Neural crest cell (in vitro differentiated cells): ENCODE measurements around the gene ACHE. TPM values are rescaled to one million over a fixed set of nuclear protein-coding genes. Genes with fewer than 3 reads are reported as not detected.

Source experiments
- DNase-seq: peaks from one replicate; pipeline ENCODE4 v3.0.0; 2021; ENCODE audit warnings: low read depth, mixed read lengths, low spot score
- H3K27ac Mint-ChIP-seq: one replicate; pipeline ENCODE4 v1.8.0; 2021; ENCODE audit warnings: mild to moderate bottlenecking, mixed read lengths; ENCODE audit not compliant: unreplicated experiment
- H3K27me3 Mint-ChIP-seq: 2 replicates; pipeline ENCODE4 v1.8.0; 2021; ENCODE audit warnings: low read depth, mild to moderate bottlenecking, mixed read lengths
- H3K36me3 Mint-ChIP-seq: 2 replicates; pipeline ENCODE4 v1.8.0; 2021; ENCODE audit warnings: low read depth, mild to moderate bottlenecking, mixed read lengths
- H3K4me1 Mint-ChIP-seq: 2 replicates; pipeline ENCODE4 v1.8.0; 2021; ENCODE audit warnings: mixed read lengths
- H3K4me3 Mint-ChIP-seq: one replicate; pipeline ENCODE4 v1.8.0; 2021; ENCODE audit warnings: mild to moderate bottlenecking, mixed read lengths
- H3K9me3 Mint-ChIP-seq: 2 replicates; pipeline ENCODE4 v1.8.0; 2021; ENCODE audit warnings: mixed read lengths
- total RNA-seq: library from RNA; stranded (reverse); gene quantifications from 2 replicates; pipeline ENCODE4 v1.2.1, GENCODE V29; 2021
- TF ChIP-seq, protein P1 (sequence below): fragments of 200-600 bp; sonication (generic); conservative IDR thresholded peaks from 2 replicates; pipeline ENCODE4 v1.5.0; 2021; ENCODE audit warnings: antibody characterized with exemption, mild to moderate bottlenecking

Gene ACHE
- total RNA-seq, 1 donor from 2014 or later = 2.0 TPM

DNA sequence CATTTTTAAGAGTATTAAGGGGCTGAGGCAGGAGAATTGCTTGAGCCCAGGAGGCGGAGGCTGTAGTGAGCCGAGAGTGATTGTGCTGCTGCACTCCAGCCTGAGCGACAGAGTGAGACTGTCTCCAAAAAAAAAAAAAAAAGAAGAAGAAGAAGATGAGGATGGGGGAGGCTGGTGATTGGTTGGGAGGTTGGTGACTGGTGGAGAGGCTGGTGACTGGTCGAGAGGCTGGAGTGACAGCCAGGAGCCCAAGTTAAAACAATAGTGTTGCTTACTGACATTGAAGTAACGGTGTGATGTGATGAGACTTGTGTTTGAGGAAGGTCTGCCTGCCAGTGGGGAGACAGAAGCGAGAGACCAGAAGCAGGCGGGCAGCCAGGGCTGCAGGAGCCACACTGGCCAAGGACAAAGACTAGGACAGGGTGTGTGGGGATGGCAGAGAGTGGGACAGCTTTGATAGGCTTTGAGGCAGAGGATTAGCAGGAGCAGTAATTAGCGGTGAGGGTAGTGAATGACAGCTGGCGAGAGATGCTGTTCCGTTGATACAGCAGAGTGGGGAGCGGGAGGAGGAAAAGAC lies 15.9 kb downstream of the ACHE start:
- TF ChIP-seq, protein P1, sequence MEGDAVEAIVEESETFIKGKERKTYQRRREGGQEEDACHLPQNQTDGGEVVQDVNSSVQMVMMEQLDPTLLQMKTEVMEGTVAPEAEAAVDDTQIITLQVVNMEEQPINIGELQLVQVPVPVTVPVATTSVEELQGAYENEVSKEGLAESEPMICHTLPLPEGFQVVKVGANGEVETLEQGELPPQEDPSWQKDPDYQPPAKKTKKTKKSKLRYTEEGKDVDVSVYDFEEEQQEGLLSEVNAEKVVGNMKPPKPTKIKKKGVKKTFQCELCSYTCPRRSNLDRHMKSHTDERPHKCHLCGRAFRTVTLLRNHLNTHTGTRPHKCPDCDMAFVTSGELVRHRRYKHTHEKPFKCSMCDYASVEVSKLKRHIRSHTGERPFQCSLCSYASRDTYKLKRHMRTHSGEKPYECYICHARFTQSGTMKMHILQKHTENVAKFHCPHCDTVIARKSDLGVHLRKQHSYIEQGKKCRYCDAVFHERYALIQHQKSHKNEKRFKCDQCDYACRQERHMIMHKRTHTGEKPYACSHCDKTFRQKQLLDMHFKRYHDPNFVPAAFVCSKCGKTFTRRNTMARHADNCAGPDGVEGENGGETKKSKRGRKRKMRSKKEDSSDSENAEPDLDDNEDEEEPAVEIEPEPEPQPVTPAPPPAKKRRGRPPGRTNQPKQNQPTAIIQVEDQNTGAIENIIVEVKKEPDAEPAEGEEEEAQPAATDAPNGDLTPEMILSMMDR = no peak
- no peak for DNase-seq

DNA sequence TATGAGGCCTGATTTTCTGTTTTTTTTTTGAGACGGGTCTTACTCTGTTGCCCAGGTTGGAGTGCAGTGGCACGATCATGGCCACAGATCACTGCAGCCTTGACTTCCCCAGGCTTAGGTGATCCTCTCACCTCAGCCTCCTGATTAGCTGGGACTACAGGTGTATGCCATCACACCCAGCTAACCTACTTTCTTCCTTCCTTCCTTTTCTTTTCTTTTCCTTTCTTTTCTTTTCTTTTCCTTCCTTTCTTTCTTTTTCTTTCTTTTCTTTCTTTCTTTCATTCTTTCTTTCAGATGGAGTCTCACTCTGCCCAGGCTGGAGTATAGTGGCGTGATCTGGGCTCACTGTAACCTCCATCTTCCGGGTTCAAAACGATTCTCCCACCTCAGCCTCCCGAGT lies 17.0 kb downstream of the ACHE start:
- no peak overlapping the region for H3K27ac Mint-ChIP-seq
- H3K27me3 Mint-ChIP-seq = peaks cover 6% of the 10 kb centered on the region
- H3K36me3 Mint-ChIP-seq = peaks cover 33% of the 10 kb centered on the region

More for the DNA sequence above, 15.9 kb downstream of the ACHE start:
- Mint-ChIP-seq H3K27ac (peak overlapping the region; percentile 52), H3K9me3 (no peaks in the 10 kb centered on the region), H3K36me3 (peaks cover 30% of the 10 kb centered on the region), H3K27me3 (peaks cover 9% of the 10 kb centered on the region), H3K4me3 (peak overlapping the region; percentile 80), H3K4me1 (peaks cover 42% of the 10 kb centered on the region)

DNA sequence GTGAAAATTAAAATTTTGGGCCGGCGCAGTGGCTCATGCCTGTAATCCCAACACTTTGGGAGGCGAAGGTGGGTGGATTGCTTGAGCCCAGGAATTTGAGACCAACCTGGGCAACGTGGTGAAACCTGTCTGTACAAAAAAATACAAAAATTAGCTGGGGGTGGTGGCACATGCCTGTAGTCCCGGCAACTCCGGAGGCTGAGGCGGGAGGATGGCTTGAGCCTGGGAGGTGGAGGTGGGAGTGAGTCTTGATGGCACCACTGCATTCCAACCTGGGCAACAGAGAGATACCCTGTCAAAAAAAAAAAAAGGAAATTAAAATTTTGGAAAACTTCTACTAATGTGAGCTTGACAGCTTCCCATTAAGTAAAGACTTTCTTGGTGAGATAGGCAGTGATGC lies 17.7 kb downstream of the ACHE start:
- Mint-ChIP-seq H3K27ac (no peak overlapping the region), H3K4me1 (peaks cover 52% of the 10 kb centered on the region), H3K4me3 (peak overlapping the region; percentile 81), H3K9me3 (no peaks in the 10 kb centered on the region), H3K27me3 (peaks cover 6% of the 10 kb centered on the region), H3K36me3 (peaks cover 30% of the 10 kb centered on the region)
- no peak for DNase-seq
- TF ChIP-seq, protein P1 = no peak

More for the DNA sequence above, 17.0 kb downstream of the ACHE start:
- H3K4me3 Mint-ChIP-seq = peak overlapping the region; percentile 81
- H3K9me3 Mint-ChIP-seq = no peaks in the 10 kb centered on the region
- no peak for DNase-seq
- TF ChIP-seq, protein P1 = no peak
- H3K4me1 Mint-ChIP-seq = peaks cover 52% of the 10 kb centered on the region

DNA sequence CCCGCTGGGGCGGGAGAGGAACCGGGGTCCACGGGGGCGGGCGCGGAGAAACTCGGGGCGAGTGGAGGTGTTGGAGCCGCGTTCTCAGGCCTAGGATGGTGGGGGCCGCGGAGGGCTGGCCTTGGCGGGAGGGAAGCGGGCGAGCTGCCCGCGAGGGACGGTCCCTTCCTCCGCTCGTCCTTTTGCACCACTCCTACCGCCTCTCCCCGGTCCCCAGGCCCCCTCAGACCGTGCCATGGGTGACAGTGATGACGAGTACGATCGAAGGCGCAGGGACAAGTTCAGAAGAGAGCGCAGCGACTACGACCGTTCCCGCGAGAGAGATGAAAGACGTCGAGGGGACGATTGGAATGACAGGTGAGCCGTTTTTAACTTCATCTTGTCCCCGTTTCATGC lies 20.3 kb downstream of the ACHE start:
- Mint-ChIP-seq H3K4me1 (peaks cover 52% of the 10 kb centered on the region), H3K9me3 (no peaks in the 10 kb centered on the region), H3K27ac (peak overlapping the region; percentile 98), H3K36me3 (peaks cover 32% of the 10 kb centered on the region), H3K27me3 (peaks cover 6% of the 10 kb centered on the region), H3K4me3 (peak overlapping the region; percentile 100)
- no peak for DNase-seq
- TF ChIP-seq, protein P1 = no peak

DNA sequence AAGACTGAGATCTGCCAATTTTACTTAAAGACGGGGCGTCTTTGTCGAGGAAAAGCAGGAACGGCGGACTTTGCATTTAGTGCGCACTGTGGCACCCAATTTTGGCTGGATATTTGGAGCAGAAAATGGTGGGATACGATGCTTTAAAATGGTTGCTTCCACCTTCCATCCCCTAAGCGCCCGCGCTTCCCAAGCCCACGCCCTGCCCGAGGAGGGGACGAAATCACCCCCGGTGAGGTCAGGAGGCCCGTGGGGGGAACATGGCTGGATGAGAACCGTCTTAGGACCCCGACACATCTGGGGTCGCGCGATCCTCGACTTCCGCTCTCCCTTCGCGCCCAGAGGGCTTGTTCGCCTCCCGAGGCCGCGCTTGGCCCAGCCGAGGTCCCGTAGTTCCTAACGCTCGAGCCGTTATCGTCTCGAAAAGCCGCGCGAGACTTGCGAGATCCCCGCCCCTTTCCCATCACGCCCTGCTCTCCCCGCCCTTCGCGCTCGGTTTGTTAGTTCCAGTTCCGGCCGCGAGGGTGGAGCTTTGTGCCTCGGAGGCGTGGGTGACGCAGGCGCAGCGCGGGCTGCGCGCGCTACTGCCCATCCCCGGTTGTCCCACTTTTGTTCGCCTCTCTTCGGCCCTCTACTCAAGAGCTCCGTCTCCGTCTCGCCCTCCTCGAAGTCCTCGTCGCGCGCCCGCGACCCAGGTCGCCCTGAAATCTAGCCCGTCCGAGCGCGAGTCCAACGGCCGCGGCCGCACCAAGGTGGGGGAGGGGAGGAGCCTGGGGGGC lies 20.9 kb downstream of the ACHE start, which contains the start of gene SRRT:
SRRT (plus strand) TSS at position 527 of the 779 bp plus-strand sequence. CDS start 488 bp downstream, outside the sequence.
- peak within 1 kb of the TSS; percentile 100 for H3K4me3 Mint-ChIP-seq
- TF ChIP-seq, protein P1 = peak; percentile 55
- H3K4me1 Mint-ChIP-seq = peaks cover 48% of the 10 kb centered on the region
- H3K27me3 Mint-ChIP-seq = peaks cover 3% of the 10 kb centered on the region
- DNase-seq = peak; percentile 98
- peak within 1 kb of the TSS; percentile 98 for H3K27ac Mint-ChIP-seq
- H3K9me3 Mint-ChIP-seq = no peaks in the 10 kb centered on the region
- peaks cover 29% of the 10 kb centered on the region for H3K36me3 Mint-ChIP-seq
